T-helper 22 cell (primary cell): ENCODE results near the gene PPFIA2.

Experiments used
- DNase-seq: peaks from one replicate; pipeline ENCODE4 v3.0.0-alpha.2; 2020; ENCODE audit warnings: low read depth

Gene PPFIA2

GRCh38 chr12:81546811-81547210 is 212.3 kb downstream of the PPFIA2 start:
- no peak for DNase-seq

- DNase-seq, result no peak
These were observed 215.5 kb downstream of the PPFIA2 start for GRCh38 chr12:81543621-81544139.

- no peak for DNase-seq
These were observed 216.8 kb downstream of the PPFIA2 start for GRCh38 chr12:81542065-81543010.

GRCh38 chr12:81541121-81541520 is 218.0 kb downstream of the PPFIA2 start:
- no peak for DNase-seq

GRCh38 chr12:81539279-81539678 is 219.9 kb downstream of the PPFIA2 start:
- no peak for DNase-seq

GRCh38 chr12:81533054-81533453 is 226.1 kb downstream of the PPFIA2 start:
- DNase-seq, result no peak

GRCh38 chr12:81530352-81530751 is 228.8 kb downstream of the PPFIA2 start:
- no peak for DNase-seq

GRCh38 chr12:81520064-81520945 is 238.8 kb downstream of the PPFIA2 start:
- no peak for DNase-seq

- no peak for DNase-seq
These were observed 240.5 kb downstream of the PPFIA2 start for GRCh38 chr12:81518638-81519037.

GRCh38 chr12:81517296-81517695 is 241.9 kb downstream of the PPFIA2 start:
- DNase-seq, result no peak

- DNase-seq, result no peak
These were observed 256.0 kb downstream of the PPFIA2 start for GRCh38 chr12:81502912-81503695.

- no peak for DNase-seq
These were observed 258.4 kb downstream of the PPFIA2 start for GRCh38 chr12:81500788-81501187.

GRCh38 chr12:81499809-81500208 is 259.3 kb downstream of the PPFIA2 start:
- no peak for DNase-seq

- no peak for DNase-seq
These were observed 266.9 kb downstream of the PPFIA2 start for GRCh38 chr12:81492131-81492720.

- no peak for DNase-seq
These were observed 286.2 kb downstream of the PPFIA2 start for GRCh38 chr12:81472934-81473333.

- no peak for DNase-seq
These were observed 288.2 kb downstream of the PPFIA2 start for GRCh38 chr12:81470923-81471322.

GRCh38 chr12:81468206-81468605 is 290.9 kb downstream of the PPFIA2 start:
- DNase-seq, result no peak

- DNase-seq, result no peak
These were observed 293.3 kb downstream of the PPFIA2 start for GRCh38 chr12:81465876-81466275.

- no peak for DNase-seq
These were observed 294.0 kb downstream of the PPFIA2 start for GRCh38 chr12:81465191-81465590.

- no peak for DNase-seq
These were observed 298.0 kb downstream of the PPFIA2 start for GRCh38 chr12:81461163-81461562.
